Heart left ventricle (tissue), 16 donors: Measurements from ENCODE around the gene ING5. TPM values are rescaled to one million over a fixed set of nuclear protein-coding genes. Genes with fewer than 3 reads are reported as not detected.

Experiments
- ATAC-seq, 4 donors: fragments of 200-7000 bp; cut with Tn5 transposase; one replicate each; pipeline ENCODE4 v1.9.1; 2020 to 2022; ENCODE audit warnings: moderate library complexity in 4 of 4, mild to moderate bottlenecking in 3 of 4, moderate number of reproducible peaks in 1 of 4
- DNase-seq, 5 donors: peaks; one replicate each; pipeline ENCODE4 v3.0.0-alpha.2; 2020
- H3K27ac ChIP-seq, 12 donors: fragments of 200-600 bp; sonication (generic) in 4 of 12; one replicate each; pipeline versions ENCODE4 v1.5.0 to v1.8.0; 2016 to 2022; ENCODE audit warnings: mild to moderate bottlenecking in 2 of 12
- H3K27me3 ChIP-seq, 9 donors: fragments of 200-600 bp; sonication (generic) in 2 of 9; one replicate each; pipeline versions ENCODE4 v1.5.1 to v1.8.0; 2016 to 2022; ENCODE audit warnings: mild to moderate bottlenecking in 3 of 9
- H3K36me3 ChIP-seq, 9 donors: fragments of 200-600 bp; sonication (generic) in 2 of 9; one replicate each; pipeline versions ENCODE4 v1.5.0 to v1.8.0; 2018 to 2022; ENCODE audit warnings: mild to moderate bottlenecking in 2 of 9
- H3K4me1 ChIP-seq, 12 donors: fragments of 200-600 bp; sonication (generic) in 4 of 12; one replicate each; pipeline versions ENCODE4 v1.5.0 to v1.8.0; 2016 to 2022; ENCODE audit warnings: mild to moderate bottlenecking in 3 of 12
- H3K4me3 ChIP-seq, 12 donors: fragments of 200-600 bp; sonication (generic) in 4 of 12; one replicate each; pipeline versions ENCODE4 v1.5.0 to v1.8.0; 2017 to 2022; ENCODE audit warnings: mild to moderate bottlenecking in 9 of 12, moderate library complexity in 4 of 12
- H3K9me3 ChIP-seq, 12 donors: fragments of 200-600 bp; sonication (generic) in 4 of 12; one replicate each; pipeline versions ENCODE4 v1.5.0 to v1.8.0; 2016 to 2022; ENCODE audit warnings: mild to moderate bottlenecking in 1 of 12
- POLR2A ChIP-seq, 2 donors: fragments of 450-650 bp; IDR thresholded peaks; one replicate each; pipeline ENCODE4 v1.6.1; 2017; ENCODE audit warnings: antibody characterized with exemption in 2 of 2, mild to moderate bottlenecking in 2 of 2, moderate library complexity in 2 of 2
- WGBS, 4 donors: extraction: QIAGEN DNeasy Blood & Tissue Kit in 2 of 4; methylation state at CpG; one replicate each; pipeline versions ENCODE4 v1.1.5 to v1.1.7; 2013 to 2018; 5-methylcytosine and 5-hydroxymethylcytosine counted together
- intact Hi-C, 10 donors: fragments of 100-400 bp; cut with DNase I; formaldehyde crosslinking; loops; one replicate each; pipeline versions ENCODE4 v1.11.1 to v1.14.2; 2022
- polyA plus RNA-seq, 2 donors: library from polyadenylated mRNA; stranded (reverse); fragments of 200-250 nt; gene quantifications; one replicate each; pipeline ENCODE4 v1.2.3, GENCODE V29; 2013
- total RNA-seq, 9 donors: library from RNA; depleted of rRNA in 2 of 9; stranded (reverse); fragments of >200 nt in 2 of 9; fragmentation: NEBNext Ultra II Directional in 3 of 9; extraction: Animal tissue kit (Norgen Biotek cat#: 25700) in 3 of 9; gene quantifications; one replicate each; pipeline versions ENCODE4 v1.1.0 to v1.2.4, GENCODE V29; 2016 to 2023
- TF ChIP-seq, protein P1 (sequence below), 12 donors: fragments of 200-600 bp; sonication (generic) in 4 of 12; IDR thresholded peaks; one replicate each; pipeline versions ENCODE4 v1.5.0 to v1.8.0; 2018 to 2022; ENCODE audit warnings: antibody characterized with exemption in 12 of 12, mild to moderate bottlenecking in 5 of 12
- donor health status: ischemic (EF 13 %, LVEDD 7.1; RV severe dilation, severe dysfunction).
- donor health status: healthy with polysubstance abuse.
- donor health status: DM: no; HTN: yes; CAD: no.
- donor health status: DM: no; HTN: no; CAD: no.
- donor health status: ischemic (EF 25% LVEDD 6.9; RV normal size, moderate dysfunction).
- donor health status: ischemic (EF 25% LVEDD 5.7; RV mildly dilated, moderate dysfunction).
- donor health status: healthy.
- donor health status: DM: yes; HTN: yes; CAD: no.
- donor health status: ischemic (EF 35%, LVEDD 5.7; RV mildly dilated, moderate dysfunction).
- donor health status: nonischemic (EF 11% LVEDD 7.7; RV severe dilation, severe dysfunction).
- donor health status: DM: yes; HTN: yes; CAD: no.
- donor health status: PGD.
- donor health status: ischemic (EF 29% LVEDD 5.4; RV normal size, mild dysfunction).
- donor health status: nonischemic (EF 23%, LVEDD 6.1; RV moderate dilation, normal function).

ING5 gene
- total and polyA plus RNA-seq, 11 donors = 11.8 to 29.3 (median 18.2) TPM

DNA sequence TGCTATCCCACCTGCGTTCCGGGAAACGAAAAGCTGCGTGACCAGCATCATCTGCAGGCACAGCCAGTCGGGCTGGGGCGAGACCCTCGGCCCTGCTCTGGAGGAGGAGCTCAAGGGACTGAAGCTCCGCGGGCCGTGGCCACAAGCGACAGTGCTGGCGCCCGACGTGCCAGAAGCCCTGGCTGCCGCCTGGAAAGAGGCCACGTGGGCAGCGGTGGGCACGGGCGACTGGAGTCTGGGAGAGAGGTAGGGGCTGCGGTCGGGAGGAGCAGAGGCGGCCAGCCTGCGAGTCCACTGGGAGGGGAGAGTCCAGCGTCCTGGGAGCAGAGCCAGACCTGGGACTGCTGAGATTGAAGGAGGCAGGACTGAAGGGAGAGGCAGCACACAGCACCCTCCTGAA is 24.4 kb upstream of the ING5 start:
- no peaks in the 10 kb centered on the region for H3K9me3 ChIP-seq
- no peak overlapping the region for H3K27ac ChIP-seq
- ATAC-seq (no peak), DNase-seq (peak in 1 of 5 donors; percentile 34)
- peaks cover 0 to 83% (median 52%) of the 10 kb centered on the region in 9 donors for H3K36me3 ChIP-seq
- no peak overlapping the region for H3K4me3 ChIP-seq
- peaks cover 0 to 13% (median 5%) of the 10 kb centered on the region in 12 donors for H3K4me1 ChIP-seq
- WGBS, 4 donors = 91 to 96% (median 94%) methylated on average over 24 of the region's 24 CpGs
- H3K27me3 ChIP-seq = no peaks in the 10 kb centered on the region
- intact Hi-C loops = no loop called here
- TF ChIP-seq POLR2A (IDR thresholded peaks at IDR 0.05) = no peak
- TF ChIP-seq, protein P1, sequence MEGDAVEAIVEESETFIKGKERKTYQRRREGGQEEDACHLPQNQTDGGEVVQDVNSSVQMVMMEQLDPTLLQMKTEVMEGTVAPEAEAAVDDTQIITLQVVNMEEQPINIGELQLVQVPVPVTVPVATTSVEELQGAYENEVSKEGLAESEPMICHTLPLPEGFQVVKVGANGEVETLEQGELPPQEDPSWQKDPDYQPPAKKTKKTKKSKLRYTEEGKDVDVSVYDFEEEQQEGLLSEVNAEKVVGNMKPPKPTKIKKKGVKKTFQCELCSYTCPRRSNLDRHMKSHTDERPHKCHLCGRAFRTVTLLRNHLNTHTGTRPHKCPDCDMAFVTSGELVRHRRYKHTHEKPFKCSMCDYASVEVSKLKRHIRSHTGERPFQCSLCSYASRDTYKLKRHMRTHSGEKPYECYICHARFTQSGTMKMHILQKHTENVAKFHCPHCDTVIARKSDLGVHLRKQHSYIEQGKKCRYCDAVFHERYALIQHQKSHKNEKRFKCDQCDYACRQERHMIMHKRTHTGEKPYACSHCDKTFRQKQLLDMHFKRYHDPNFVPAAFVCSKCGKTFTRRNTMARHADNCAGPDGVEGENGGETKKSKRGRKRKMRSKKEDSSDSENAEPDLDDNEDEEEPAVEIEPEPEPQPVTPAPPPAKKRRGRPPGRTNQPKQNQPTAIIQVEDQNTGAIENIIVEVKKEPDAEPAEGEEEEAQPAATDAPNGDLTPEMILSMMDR (IDR thresholded peaks at IDR 0.05) = no peak

DNA sequence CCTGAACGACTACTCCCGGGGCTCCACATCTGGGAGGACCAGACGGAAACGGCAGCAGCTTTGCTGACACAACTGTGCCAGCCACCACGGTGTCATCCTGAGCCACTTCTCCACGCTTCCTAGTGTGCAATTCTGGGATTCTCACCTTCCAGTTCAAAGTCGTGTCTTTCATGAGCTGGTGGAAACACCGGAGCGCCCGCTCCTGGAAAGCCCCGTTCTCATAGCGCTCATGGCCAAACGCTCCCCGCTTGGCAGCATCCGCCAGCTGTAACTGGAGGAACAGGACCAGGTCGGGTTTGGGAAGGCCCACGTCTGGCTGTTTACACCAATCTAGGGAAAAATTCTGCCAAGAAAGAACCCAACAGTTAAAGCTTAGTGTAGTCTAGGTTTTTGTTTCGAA is 23.5 kb upstream of the ING5 start:
- H3K27me3 ChIP-seq = no peaks in the 10 kb centered on the region
- H3K27ac ChIP-seq = no peak overlapping the region
- H3K36me3 ChIP-seq = peaks cover 0 to 89% (median 46%) of the 10 kb centered on the region in 9 donors
- intact Hi-C loops = no loop called here
- TF ChIP-seq, protein P1 (IDR thresholded peaks at IDR 0.05) = no peak
- TF ChIP-seq POLR2A (IDR thresholded peaks at IDR 0.05) = no peak
- WGBS, 4 donors = 92 to 95% (median 94%) methylated on average over 18 of the region's 18 CpGs
- no peaks in the 10 kb centered on the region for H3K9me3 ChIP-seq
- no peak for ATAC-seq
- no peak overlapping the region for H3K4me3 ChIP-seq
- peak in 1 of 5 donors; percentile 28 for DNase-seq
- peaks cover 0 to 13% (median 5%) of the 10 kb centered on the region in 12 donors for H3K4me1 ChIP-seq

DNA sequence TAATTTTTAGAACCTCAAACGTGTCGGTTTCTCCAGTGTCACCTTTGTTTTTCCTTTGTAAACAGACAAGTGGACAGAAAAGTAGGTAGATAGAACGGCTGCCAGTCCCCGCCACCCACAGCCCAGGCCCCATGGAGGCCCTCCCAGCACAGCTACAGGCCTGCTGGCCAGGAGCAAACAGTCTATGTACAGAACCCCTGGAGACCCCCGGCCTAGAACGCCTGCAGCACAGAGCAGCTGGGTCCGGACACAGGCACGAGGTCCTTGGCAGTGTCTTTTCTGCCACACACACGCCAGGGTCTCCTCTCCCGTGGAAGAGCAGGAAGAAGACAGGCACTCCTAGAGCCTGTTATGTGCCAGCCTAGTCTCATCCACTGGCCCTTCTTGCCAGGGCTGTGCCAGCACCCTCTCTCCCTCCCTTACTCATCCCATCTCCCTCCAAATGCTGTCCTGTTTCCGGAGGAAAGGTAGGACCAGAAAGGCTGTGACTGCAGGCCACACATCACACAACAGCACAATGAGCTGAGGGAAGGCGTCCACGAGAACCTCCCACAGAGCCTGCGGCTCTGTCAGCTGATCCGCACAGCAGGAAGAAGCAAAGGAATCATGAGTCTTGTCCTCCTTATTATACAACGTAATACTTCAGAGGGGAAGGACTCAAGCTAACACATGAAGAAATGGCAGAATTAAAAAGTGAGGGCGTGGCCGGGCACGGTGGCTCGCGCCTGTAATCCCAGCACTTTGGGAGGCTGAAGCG is 22.9 kb upstream of the ING5 start:
- Histone ChIP-seq H3K36me3 (peaks cover 0 to 92% (median 46%) of the 10 kb centered on the region in 9 donors), H3K4me3 (no peak overlapping the region), H3K27ac (no peak overlapping the region), H3K27me3 (no peaks in the 10 kb centered on the region), H3K4me1 (peaks cover 0 to 11% (median 4%) of the 10 kb centered on the region in 12 donors), H3K9me3 (no peaks in the 10 kb centered on the region)
- intact Hi-C loops = no loop called here
- TF ChIP-seq, protein P1 (IDR thresholded peaks at IDR 0.05) = no peak
- TF ChIP-seq POLR2A (IDR thresholded peaks at IDR 0.05) = no peak
- ATAC-seq (no peak), DNase-seq (no peak)
- 88 to 95% (median 94%) methylated on average over 22 of the region's 22 CpGs for WGBS, 4 donors

DNA sequence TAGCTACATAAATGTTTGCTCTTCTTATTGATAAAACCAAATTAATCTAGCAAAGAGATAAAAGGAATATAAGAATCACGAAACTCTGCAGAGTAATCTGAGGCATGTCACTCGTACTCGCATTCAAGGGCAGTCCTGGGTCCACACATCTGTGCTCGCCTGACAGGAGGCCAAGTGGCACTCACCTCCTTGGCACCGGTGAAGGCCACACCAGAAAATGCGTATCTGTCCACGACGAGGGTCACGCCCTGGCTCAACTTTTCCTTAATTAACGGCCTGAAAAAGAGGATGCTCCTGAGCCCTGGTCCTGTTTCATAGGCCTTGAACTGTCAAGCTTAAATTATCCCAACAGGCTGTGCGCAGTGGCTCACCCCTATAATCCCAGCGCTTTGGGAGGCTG is 21.8 kb upstream of the ING5 start:
- intact Hi-C loops = no loop called here
- H3K36me3 ChIP-seq = peaks cover 0 to 91% (median 46%) of the 10 kb centered on the region in 9 donors
- H3K4me1 ChIP-seq = peaks cover 0 to 7% (median 2%) of the 10 kb centered on the region in 12 donors
- TF ChIP-seq POLR2A (IDR thresholded peaks at IDR 0.05) = no peak
- TF ChIP-seq, protein P1 (IDR thresholded peaks at IDR 0.05) = no peak
- H3K27me3 ChIP-seq = no peaks in the 10 kb centered on the region
- 90 to 94% (median 93%) methylated on average over 12 of the region's 12 CpGs for WGBS, 4 donors
- no peak overlapping the region for H3K4me3 ChIP-seq
- no peaks in the 10 kb centered on the region for H3K9me3 ChIP-seq
- no peak for ATAC-seq
- no peak for DNase-seq
- no peak overlapping the region for H3K27ac ChIP-seq
